IMR-90 (cell line): Measurements from ENCODE around the gene LMAN2L.

ENCODE experiments used
- BHLHE40 ChIP-seq: fragments of 150-350 bp; IDR thresholded peaks from 2 replicates; pipeline ENCODE4 v1.6.1; 2016; ENCODE audit warnings: mild to moderate bottlenecking, low read depth, low read length
- MAFK ChIP-seq: IDR thresholded peaks from 2 replicates; pipeline ENCODE4 v1.6.1; 2012; ENCODE audit warnings: low read depth, low read length, improper control_type of control experiment
- POLR2A ChIP-seq: IDR thresholded peaks from 2 replicates; pipeline ENCODE4 v1.6.1; 2012; ENCODE audit warnings: mild to moderate bottlenecking, low read depth, low read length
- RFX5 ChIP-seq: IDR thresholded peaks from 2 replicates; pipeline ENCODE4 v1.8.0; 2012; ENCODE audit warnings: low read depth, mild to moderate bottlenecking, low read length, moderate library complexity
- TF ChIP-seq, protein P1 (sequence below): conservative IDR thresholded peaks from 2 replicates; pipeline ENCODE4 v1.5.1; 2012; ENCODE audit warnings: mild to moderate bottlenecking, low read depth, low read length, improper control_type of control experiment
- TF ChIP-seq, protein P2 (sequence below): fragments of 150-350 bp; IDR thresholded peaks from 2 replicates; pipeline ENCODE4 v1.6.1; 2017; ENCODE audit warnings: mild to moderate bottlenecking, antibody characterized with exemption, low read length, low read depth

DNA sequence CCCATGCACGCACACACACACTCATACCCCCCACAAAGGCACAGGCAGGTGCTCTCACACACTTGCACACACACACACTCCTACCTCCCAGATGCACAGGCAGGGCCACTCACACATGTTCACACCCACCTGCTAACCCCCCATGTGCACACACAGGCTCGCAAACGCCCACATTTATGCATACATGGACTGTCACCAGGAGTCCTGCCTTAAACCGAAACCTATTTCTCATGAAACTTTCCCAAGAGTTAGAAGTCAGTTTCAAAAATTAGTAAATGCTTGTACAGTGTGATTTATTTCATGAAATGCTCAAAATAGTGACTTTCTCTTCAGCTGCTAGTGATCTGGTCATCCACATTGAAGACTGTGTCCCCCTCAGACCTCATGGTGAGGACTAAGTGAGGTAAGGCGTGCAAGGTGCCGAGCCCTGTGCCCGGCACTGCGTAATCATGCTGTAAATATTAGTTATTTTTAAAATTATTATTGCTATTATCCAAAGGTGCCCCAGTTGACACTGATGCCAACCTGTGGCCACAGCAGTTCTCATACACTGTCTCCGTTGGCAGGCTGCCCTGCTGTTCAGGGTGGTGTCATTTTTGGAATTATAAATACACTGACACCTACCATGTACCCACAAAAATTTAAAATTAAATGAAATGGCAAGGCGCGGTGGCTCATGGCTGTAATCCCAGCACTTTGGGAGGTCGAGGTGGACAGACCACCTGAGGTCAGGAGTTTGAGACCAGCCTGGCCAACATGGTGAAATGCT is 33.2 kb upstream of the LMAN2L start:
- TF ChIP-seq, protein P1, sequence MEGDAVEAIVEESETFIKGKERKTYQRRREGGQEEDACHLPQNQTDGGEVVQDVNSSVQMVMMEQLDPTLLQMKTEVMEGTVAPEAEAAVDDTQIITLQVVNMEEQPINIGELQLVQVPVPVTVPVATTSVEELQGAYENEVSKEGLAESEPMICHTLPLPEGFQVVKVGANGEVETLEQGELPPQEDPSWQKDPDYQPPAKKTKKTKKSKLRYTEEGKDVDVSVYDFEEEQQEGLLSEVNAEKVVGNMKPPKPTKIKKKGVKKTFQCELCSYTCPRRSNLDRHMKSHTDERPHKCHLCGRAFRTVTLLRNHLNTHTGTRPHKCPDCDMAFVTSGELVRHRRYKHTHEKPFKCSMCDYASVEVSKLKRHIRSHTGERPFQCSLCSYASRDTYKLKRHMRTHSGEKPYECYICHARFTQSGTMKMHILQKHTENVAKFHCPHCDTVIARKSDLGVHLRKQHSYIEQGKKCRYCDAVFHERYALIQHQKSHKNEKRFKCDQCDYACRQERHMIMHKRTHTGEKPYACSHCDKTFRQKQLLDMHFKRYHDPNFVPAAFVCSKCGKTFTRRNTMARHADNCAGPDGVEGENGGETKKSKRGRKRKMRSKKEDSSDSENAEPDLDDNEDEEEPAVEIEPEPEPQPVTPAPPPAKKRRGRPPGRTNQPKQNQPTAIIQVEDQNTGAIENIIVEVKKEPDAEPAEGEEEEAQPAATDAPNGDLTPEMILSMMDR = no peak
- TF ChIP-seq RFX5 (no peak), BHLHE40 (no peak), POLR2A (no peak), MAFK (no peak)
- TF ChIP-seq, protein P2, sequence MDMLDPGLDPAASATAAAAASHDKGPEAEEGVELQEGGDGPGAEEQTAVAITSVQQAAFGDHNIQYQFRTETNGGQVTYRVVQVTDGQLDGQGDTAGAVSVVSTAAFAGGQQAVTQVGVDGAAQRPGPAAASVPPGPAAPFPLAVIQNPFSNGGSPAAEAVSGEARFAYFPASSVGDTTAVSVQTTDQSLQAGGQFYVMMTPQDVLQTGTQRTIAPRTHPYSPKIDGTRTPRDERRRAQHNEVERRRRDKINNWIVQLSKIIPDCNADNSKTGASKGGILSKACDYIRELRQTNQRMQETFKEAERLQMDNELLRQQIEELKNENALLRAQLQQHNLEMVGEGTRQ = no peak
